ENCODE data around the gene IL17RC. TPM values are rescaled to one million over a fixed set of nuclear protein-coding genes. Genes with fewer than 3 reads are reported as not detected.

Gene IL17RC
- total RNA-seq, 1 experiment from 2014 or later = 6.8 TPM

GRCh38 chr3:9980251-9980650 lies 63.4 kb downstream of the IL17RC start:
- WGBS (ENCODE audit: extremely low coverage, insufficient read length, low lambda C conversion rate) = no CpG with 5 or more reads among the region's 2 CpGs
- Histone ChIP-seq H3K56ac (ENCODE audit: insufficient read length, low read depth, low read length) (no peak overlapping the region), H3K9me3 (ENCODE audit: control insufficient read depth, low read depth, low read length) (no peaks in the 10 kb centered on the region), H3K27ac (ENCODE audit: insufficient read length, low read depth, low read length) (no peak overlapping the region), H2AK5ac (ENCODE audit: insufficient read length, low read length) (no peak overlapping the region), H3K23me2 (ENCODE audit: insufficient read length, low read depth, low read length, poor library complexity, severe bottlenecking) (no peaks in the 10 kb centered on the region), H3K9ac (ENCODE audit: extremely low read depth, insufficient read length, low read length) (no peak overlapping the region), H3K4ac (ENCODE audit: low read depth, low read length) (no peak overlapping the region), H2BK15ac (ENCODE audit: low read depth, low read length) (no peak overlapping the region), H3K27me3 (ENCODE audit: insufficient read depth, low read length) (no peaks in the 10 kb centered on the region), H2BK20ac (ENCODE audit: low read depth, low read length, poor library complexity, severe bottlenecking) (no peak overlapping the region), H3K4me2 (ENCODE audit: insufficient read depth, insufficient read length, low read length) (no peak overlapping the region), H3K23ac (ENCODE audit: insufficient read length, low read depth, low read length) (no peak overlapping the region), H2BK120ac (ENCODE audit: low read depth, low read length, poor library complexity, severe bottlenecking) (no peak overlapping the region), H4K5ac (ENCODE audit: insufficient read length, low read depth, low read length) (no peak overlapping the region), H3K79me2 (ENCODE audit: insufficient read depth, low read length) (no peaks in the 10 kb centered on the region), H3K18ac (ENCODE audit: insufficient read length, low read depth, low read length) (no peak overlapping the region), H4K91ac (ENCODE audit: insufficient read length, low read depth, low read length) (no peak overlapping the region), H4K20me1 (ENCODE audit: control insufficient read depth, insufficient read depth, insufficient read length) (no peaks in the 10 kb centered on the region), H2BK5ac (ENCODE audit: insufficient read length, low read length) (no peak overlapping the region), H3K14ac (ENCODE audit: insufficient read depth, low read length) (no peak overlapping the region), H3K4me1 (ENCODE audit: insufficient read depth, low read length) (no peaks in the 10 kb centered on the region), H3K79me1 (ENCODE audit: insufficient read depth, low read depth, low read length, poor library complexity, severe bottlenecking) (no peaks in the 10 kb centered on the region), H2BK12ac (ENCODE audit: insufficient read length, low read depth, low read length) (no peak overlapping the region), H2AFZ (ENCODE audit: low read length) (no peak overlapping the region), H4K8ac (replicated peaks; ENCODE audit: insufficient read length, low read depth, low read length) (no peak overlapping the region), H3T11ph (ENCODE audit: low read length) (no peak overlapping the region)
- Mint-ChIP-seq H3K4me1 (no peaks in the 10 kb centered on the region), H3K27me3 (ENCODE audit: low read depth) (no peaks in the 10 kb centered on the region), H3K27ac (no peak overlapping the region), H3K4me3 (no peak overlapping the region), H3K9me3 (no peaks in the 10 kb centered on the region), H3K36me3 (ENCODE audit: insufficient read depth in 1 of 3, low read depth in 3 of 3) (peaks cover 1 to 32% (median 31%) of the 10 kb centered on the region in 3 experiments; a peak in 5 of 7 replicates)
- no peak for DNase-seq
- no peak for TF ChIP-seq CTCF (conservative IDR thresholded peaks at IDR 0.05)

Other genes with a start within 250 kb of the IL17RC start
- 3.5 and 3.8 TPM in 2 replicates for gene CPNE9, start 213.3 kb upstream of the IL17RC start, total RNA-seq (2021)
- 38.4 and 38.6 TPM in 2 replicates for gene BRPF1, start 185.4 kb upstream of the IL17RC start, total RNA-seq (2021)
- gene OGG1, start 167.1 kb upstream of the IL17RC start, total RNA-seq (2021) = 43.4 and 44.1 TPM in 2 replicates
- 9.0 and 9.2 TPM in 2 replicates for gene CAMK1, start 147.2 kb upstream of the IL17RC start, total RNA-seq (2021)
- 49.8 and 51.3 TPM in 2 replicates for gene TADA3, start 124.6 kb upstream of the IL17RC start, total RNA-seq (2021)
- gene ARPC4, start 124.0 kb upstream of the IL17RC start, total RNA-seq (2021) = 161 and 164 TPM in 2 replicates
- gene TTLL3, start 106.8 kb upstream of the IL17RC start, total RNA-seq (2021) = 10.3 and 14.4 TPM in 2 replicates
- 59.5 TPM in 2 replicates for gene RPUSD3, start 73.1 kb upstream of the IL17RC start, total RNA-seq (2021)
- not detected in 2 replicates for gene CIDEC, start 36.8 kb upstream of the IL17RC start, total RNA-seq (2021)
- gene JAGN1, start 26.5 kb upstream of the IL17RC start, total RNA-seq (2021) = 33.5 and 34.0 TPM in 2 replicates
- gene IL17RE, start 14.2 kb upstream of the IL17RC start, total RNA-seq (2021) = 2.0 and 2.1 TPM in 2 replicates
- gene CRELD1, start 16.7 kb downstream of the IL17RC start, total RNA-seq (2021) = 15.5 and 17.2 TPM in 2 replicates
- gene PRRT3, start 35.3 kb downstream of the IL17RC start, total RNA-seq (2021) = 18.8 and 19.5 TPM in 2 replicates
- 39.3 and 45.6 TPM in 2 replicates for gene EMC3, start 69.7 kb downstream of the IL17RC start, total RNA-seq (2021)
- gene FANCD2, start 109.3 kb downstream of the IL17RC start, total RNA-seq (2021) = 67.8 and 74.9 TPM in 2 replicates
- not detected in 2 replicates for gene FANCD2OS, start 191.2 kb downstream of the IL17RC start, total RNA-seq (2021)
- gene BRK1, start 198.6 kb downstream of the IL17RC start, total RNA-seq (2021) = 119 and 121 TPM in 2 replicates
- 62.2 and 64.4 TPM in 2 replicates for gene VHL, start 224.7 kb downstream of the IL17RC start, total RNA-seq (2021)
- 0.37 and 0.61 TPM in 2 replicates for gene IRAK2, start 247.8 kb downstream of the IL17RC start, total RNA-seq (2021)

Data from H9 (cell line).